HCT116 (cell line): ENCODE measurements around the gene CYP2C19. TPM values are rescaled to one million over a fixed set of nuclear protein-coding genes. Genes with fewer than 3 reads are reported as not detected.
"Not testable (repeated sequence)": the region's sequence is repeated elsewhere in the genome, so short reads cannot be mapped to it uniquely, and the experiment has no call there.

Source experiments
- ATAC-seq: fragments of 200-7000 bp; cut with Tn5 transposase; 2 replicates; pipeline ENCODE4 v1.9.1; 2020; ENCODE audit warnings: mild to moderate bottlenecking, moderate library complexity
- BruUV-seq: library from RNA; stranded (reverse); fragments of 400-500 nt; replicated peaks from 2 replicates; lab custom pipeline; 2021; lab: Mats Ljungman, UMichigan
- CTCF ChIA-PET: fragments of 300-600 bp; sonication (Branson Sonifier 250); formaldehyde crosslinking; loops from one replicate; lab custom pipeline; 2021; ENCODE audit warnings: antibody characterized with exemption; lab: Charles Lee
- POLR2A ChIA-PET: fragments of 300-600, 350-600 bp; sonication (Branson Sonifier 250); formaldehyde crosslinking; loops from one replicate; lab custom pipeline; 2021; ENCODE audit warnings: antibody characterized with exemption; lab: Charles Lee
- RAD21 ChIA-PET, 2 experiments: fragments of 300-600 bp; sonication (Branson Sonifier 250); formaldehyde crosslinking; loops; one replicate each; lab custom pipeline; 2023; ENCODE audit warnings: low total read pairs in 2 of 2; ENCODE audit not compliant: uncharacterized antibody in 2 of 2, unreplicated experiment in 2 of 2, low non-redundant PET in 1 of 2; lab: Charles Lee
- DNase-seq: peaks from one replicate; pipeline ENCODE4 v3.0.0-alpha.2; 2010; ENCODE audit warnings: low read depth, low spot score
- H2AFZ ChIP-seq: fragments of 200-600 bp; shearing (Covaris generic), sonication (generic); 2 replicates; pipeline ENCODE4 v1.6.1; 2017; ENCODE audit warnings: low read depth, mixed run types, mixed read lengths, antibody characterized with exemption, low read length; ENCODE audit not compliant: poor library complexity, severe bottlenecking
- H3K27ac ChIP-seq: 2 replicates; pipeline ENCODE4 v1.5.1; 2012; ENCODE audit warnings: low read depth, low read length
- H3K27me3 ChIP-seq: fragments of 200-600 bp; sonication (generic); 2 replicates; pipeline ENCODE4 v1.6.1; 2016; ENCODE audit warnings: mixed run types, low read length, mixed read lengths; ENCODE audit not compliant: insufficient read depth
- H3K36me3 ChIP-seq, 2 experiments: fragments of 200-500 bp in 1 of 2; fragments of 200-600 bp in 1 of 2; sonication (Bioruptor generic) in 1 of 2; sonication (generic) in 1 of 2; 2 replicates each; pipeline versions ENCODE4 v1.5.1 to v1.6.1; 2014 to 2016; ENCODE audit warnings: low read length in 2 of 2, inconsistent platforms in 1 of 2, mixed read lengths in 1 of 2, mixed run types in 1 of 2; ENCODE audit not compliant: insufficient read depth in 2 of 2, control insufficient read depth in 1 of 2
- H3K4me1 ChIP-seq, 2 experiments: fragments of 200-600 bp in 1 of 2; sonication (generic) in 1 of 2; 2 replicates each; pipeline versions ENCODE4 v1.5.1 to v1.6.1; 2012 to 2017; ENCODE audit warnings: low read length in 2 of 2, inconsistent platforms in 1 of 2, mild to moderate bottlenecking in 1 of 2, mixed read lengths in 1 of 2, mixed run types in 1 of 2, moderate library complexity in 1 of 2; ENCODE audit not compliant: insufficient read depth in 2 of 2, control insufficient read depth in 1 of 2
- H3K4me2 ChIP-seq: fragments of 200-600 bp; sonication (generic); 2 replicates; pipeline ENCODE4 v1.6.1; 2017; ENCODE audit warnings: mixed run types, low read length, mixed read lengths
- H3K4me3 ChIP-seq, 2 experiments: fragments of 200-600 bp in 1 of 2; sonication (generic) in 1 of 2; replicated peaks in 1 of 2; 2 replicates each; pipeline ENCODE4 v1.5.1; 2011 to 2016; ENCODE audit warnings: low read length in 2 of 2, control low read depth in 1 of 2, low read depth in 1 of 2, mild to moderate bottlenecking in 1 of 2, mixed read lengths in 1 of 2, mixed run types in 1 of 2
- H3K79me2 ChIP-seq: fragments of 200-600 bp; sonication (generic); 2 replicates; pipeline ENCODE4 v1.6.1; 2017; ENCODE audit warnings: mild to moderate bottlenecking, mixed run types, low read length, moderate library complexity, mixed read lengths; ENCODE audit not compliant: insufficient read depth
- H3K9ac ChIP-seq: fragments of 200-600 bp; sonication (generic); 2 replicates; pipeline ENCODE4 v1.6.1; 2016; ENCODE audit warnings: low read length, mixed read lengths
- H3K9me2 ChIP-seq: fragments of 200-600 bp; sonication (generic), shearing (Covaris generic); 2 replicates; pipeline ENCODE4 v1.6.1; 2017; ENCODE audit warnings: mixed run types, mild to moderate bottlenecking, moderate library complexity; ENCODE audit not compliant: insufficient read depth
- H3K9me3 ChIP-seq, 2 experiments: fragments of 200-500 bp in 1 of 2; fragments of 200-600 bp in 1 of 2; sonication (Bioruptor generic) in 1 of 2; sonication (generic) in 1 of 2; 2 replicates each; pipeline ENCODE4 v1.6.1; 2014 to 2017; ENCODE audit warnings: low read length in 2 of 2, mixed read lengths in 2 of 2, inconsistent platforms in 1 of 2, low read depth in 1 of 2, mild to moderate bottlenecking in 1 of 2, mixed run types in 1 of 2, moderate library complexity in 1 of 2; ENCODE audit not compliant: control insufficient read depth in 1 of 2, insufficient read depth in 1 of 2
- H4K20me1 ChIP-seq: fragments of 200-600 bp; sonication (generic), shearing (Covaris generic); 2 replicates; pipeline ENCODE4 v1.6.1; 2017; ENCODE audit warnings: mixed run types, mild to moderate bottlenecking, moderate library complexity; ENCODE audit not compliant: insufficient read depth
- FOSL1 ChIP-seq: IDR thresholded peaks from 2 replicates; pipeline ENCODE4 v1.6.1; 2012; ENCODE audit warnings: low read depth
- ZBTB33 ChIP-seq: IDR thresholded peaks from 2 replicates; pipeline ENCODE4 v1.6.1; 2011; ENCODE audit warnings: mild to moderate bottlenecking, low read length, moderate library complexity; ENCODE audit not compliant: insufficient replicate concordance; ENCODE audit errors: extremely low read depth
- intact Hi-C: fragments of 100-400 bp; cut with micrococcal nuclease; formaldehyde crosslinking; loops from 2 replicates; pipeline ENCODE4 v1.10.0; 2022
- total RNA-seq: library from RNA; stranded (reverse); gene quantifications from one replicate; pipeline ENCODE4 v1.2.1, GENCODE V29; 2021; ENCODE audit not compliant: unreplicated experiment

Gene CYP2C19
- total RNA-seq, 1 experiment from 2014 or later: not detected

- no peak for ATAC-seq
- no peaks in the 10 kb centered on the region for H3K4me1 ChIP-seq
- intact Hi-C loops: no loop called here
- no peaks in the 10 kb centered on the region for H3K79me2 ChIP-seq
- ChIA-PET RAD21 (no interaction called here), CTCF (no interaction called here)
- H3K27ac ChIP-seq: no peak overlapping the region
- H3K9me2 ChIP-seq: no peaks in the 10 kb centered on the region
- no peaks in the 10 kb centered on the region for H3K9me3 ChIP-seq
- H4K20me1 ChIP-seq: no peaks in the 10 kb centered on the region
- H2AFZ ChIP-seq: no peak overlapping the region
- no peak overlapping the region for H3K4me3 ChIP-seq
- no peaks in the 10 kb centered on the region for H3K27me3 ChIP-seq
- TF ChIP-seq ZBTB33 (no peak), FOSL1 (no peak)
- TF ChIP-seq, all 23 proteins: peak for 0
- Histone ChIP-seq H3K4me2 (no peak overlapping the region), H3K9ac (no peak overlapping the region), H3K36me3 (no peaks in the 10 kb centered on the region)
- no peak for DNase-seq
- BruUV-seq: no TSS peak
- POLR2A ChIA-PET: no interaction called here
Measured at GRCh38 chr10:94760586-94761178, 1.8 kb upstream of the CYP2C19 start.

GRCh38 chr10:94775425-94775824 lies 12.9 kb downstream of the CYP2C19 start:
- BruUV-seq, H3K4me1 ChIP-seq, H4K20me1 ChIP-seq, H3K27ac ChIP-seq, H3K36me3 ChIP-seq, POLR2A ChIA-PET, RAD21 ChIA-PET, H3K9me2 ChIP-seq, H2AFZ ChIP-seq, H3K27me3 ChIP-seq, DNase-seq, H3K9ac ChIP-seq, H3K79me2 ChIP-seq, ATAC-seq, CTCF ChIA-PET, H3K4me2 ChIP-seq, H3K9me3 ChIP-seq, H3K4me3 ChIP-seq, intact Hi-C loops: not testable (repeated sequence)
